ENCODE measurements around the gene GRIK2.

GRIK2 gene

GRCh38 chr6:101876431-101876830 is 482.9 kb downstream of the GRIK2 start:
- TF ChIP-seq REST (IDR thresholded peaks at IDR 0.05; ENCODE audit: insufficient read depth in 1 of 2, low read depth in 2 of 2, low read length in 2 of 2) (no peak), SIN3A (IDR thresholded peaks at IDR 0.05; ENCODE audit: borderline replicate concordance, insufficient read depth, low read length) (no peak)

GRCh38 chr6:101878554-101879276 is 485.2 kb downstream of the GRIK2 start:
- TF ChIP-seq REST (IDR thresholded peaks at IDR 0.05; ENCODE audit: insufficient read depth in 1 of 2, low read depth in 2 of 2, low read length in 2 of 2) (no peak), POLR2AphosphoS5 (IDR thresholded peaks at IDR 0.05; ENCODE audit: low read depth, low read length) (no peak), SIN3A (IDR thresholded peaks at IDR 0.05; ENCODE audit: borderline replicate concordance, insufficient read depth, low read length) (no peak)

- TF ChIP-seq POLR2AphosphoS5 (IDR thresholded peaks at IDR 0.05; ENCODE audit: low read depth, low read length) = no peak
- TF ChIP-seq TAF1 (IDR thresholded peaks at IDR 0.05; ENCODE audit: borderline replicate concordance, insufficient read depth, low read length) = no peak
- no peak for TF ChIP-seq FOXP2 (optimal IDR thresholded peaks at IDR 0.05; ENCODE audit: borderline replicate concordance, extremely low read depth, extremely low read length, insufficient read depth)
- no peak for TF ChIP-seq SIN3A (IDR thresholded peaks at IDR 0.05; ENCODE audit: borderline replicate concordance, insufficient read depth, low read length)
- TF ChIP-seq REST (IDR thresholded peaks at IDR 0.05; ENCODE audit: insufficient read depth in 1 of 2, low read depth in 2 of 2, low read length in 2 of 2) = no peak
Measured at GRCh38 chr6:101879782-101880181, 486.3 kb downstream of the GRIK2 start.

GRCh38 chr6:101883505-101883904 is 490.0 kb downstream of the GRIK2 start:
- TF ChIP-seq FOXP2 (optimal IDR thresholded peaks at IDR 0.05; ENCODE audit: borderline replicate concordance, extremely low read depth, extremely low read length, insufficient read depth) = no peak

- no peak for TF ChIP-seq FOXP2 (optimal IDR thresholded peaks at IDR 0.05; ENCODE audit: borderline replicate concordance, extremely low read depth, extremely low read length, insufficient read depth)
- no peak for TF ChIP-seq REST (IDR thresholded peaks at IDR 0.05; ENCODE audit: insufficient read depth in 1 of 2, low read depth in 2 of 2, low read length in 2 of 2)
- no peak for TF ChIP-seq SIN3A (IDR thresholded peaks at IDR 0.05; ENCODE audit: borderline replicate concordance, insufficient read depth, low read length)
- no peak for TF ChIP-seq TAF1 (IDR thresholded peaks at IDR 0.05; ENCODE audit: borderline replicate concordance, insufficient read depth, low read length)
- TF ChIP-seq POLR2AphosphoS5 (IDR thresholded peaks at IDR 0.05; ENCODE audit: low read depth, low read length) = no peak
Measured at GRCh38 chr6:101887532-101887931, 494.0 kb downstream of the GRIK2 start.

Measured in PFSK-1 (cell line).